HG02678 (cell line): ENCODE measurements around the gene DIO2.

Experiments
- ATAC-seq: cut with Tn5 transposase; IDR thresholded peaks from one replicate; pipeline ENCODE4 v1.9.1; 2021; ENCODE audit warnings: mild to moderate bottlenecking, moderate library complexity; ENCODE audit not compliant: unreplicated experiment

The DIO2 gene

DNA sequence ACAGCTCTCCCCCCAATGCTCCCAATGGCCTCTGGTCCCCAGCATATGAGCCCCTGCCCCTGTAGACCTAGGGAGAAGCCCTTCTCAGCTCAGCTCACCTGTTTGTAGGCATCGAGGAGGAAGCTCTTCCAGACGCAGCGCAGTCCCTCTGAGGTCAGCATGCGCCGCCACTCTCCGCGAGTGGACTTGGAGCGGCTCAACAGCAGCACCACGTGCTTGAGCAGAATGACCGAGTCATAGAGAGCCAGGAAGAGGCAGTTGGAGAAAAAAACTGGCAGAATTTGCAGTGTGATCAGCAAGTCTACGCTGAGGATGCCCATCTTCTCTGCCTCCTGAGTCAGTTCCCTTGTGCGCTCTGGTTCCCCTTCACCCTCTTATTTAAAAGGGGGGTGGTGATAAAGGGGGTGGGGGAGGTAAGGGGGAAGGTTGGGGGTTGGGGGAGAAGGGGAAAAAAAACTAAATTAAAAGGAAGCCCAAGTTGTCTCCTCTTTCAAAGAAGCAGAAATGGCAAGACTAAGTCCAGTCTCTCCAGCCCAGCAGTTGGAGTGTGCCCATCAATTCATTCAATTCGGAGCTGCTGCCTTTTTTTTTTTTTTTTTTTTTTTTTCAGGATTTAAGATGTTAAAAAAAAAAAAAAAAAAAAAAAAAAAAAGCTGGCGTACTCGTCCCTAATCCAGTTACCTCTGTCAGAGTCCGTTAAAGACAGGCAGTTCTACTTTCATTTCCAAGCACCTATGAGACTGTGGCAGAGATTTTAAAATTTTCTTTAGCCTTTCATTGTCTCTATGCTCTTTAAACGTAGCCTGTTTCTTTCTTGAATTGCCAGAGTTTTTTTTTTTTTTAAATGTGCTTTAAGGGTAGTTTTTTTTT, at the start of gene DIO2:
TSS of gene DIO2 (minus strand) at position 352 of the 870 bp plus-strand sequence. CDS start at position 320, 32 bp downstream.
- ATAC-seq, result no peak

- ATAC-seq, result no peak
These were observed 49.3 kb upstream of the DIO2 start for GRCh38 chr14:80260645-80261044.

DNA sequence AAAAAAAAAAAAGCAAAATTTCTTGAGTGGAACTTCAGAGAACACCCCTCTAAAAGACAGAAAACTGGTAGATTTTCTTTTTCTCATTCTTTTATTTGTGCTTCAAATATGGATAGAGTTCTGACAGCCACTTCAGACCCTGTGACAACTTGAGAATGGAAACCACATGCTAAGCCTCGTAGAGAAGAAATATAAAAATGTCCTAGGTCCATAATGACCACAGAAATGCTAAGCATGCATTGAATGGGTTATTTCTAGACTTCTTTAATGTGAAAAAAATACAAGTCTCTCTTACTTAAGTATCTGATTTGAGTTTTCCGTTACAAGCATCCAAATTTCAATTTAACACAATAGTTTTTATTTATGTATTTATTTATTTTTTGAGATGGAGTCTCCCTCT, 28.3 kb upstream of the DIO2 start:
- ATAC-seq, result no peak

- ATAC-seq, result no peak
These were observed 25.8 kb upstream of the DIO2 start for GRCh38 chr14:80237143-80237542.

DNA sequence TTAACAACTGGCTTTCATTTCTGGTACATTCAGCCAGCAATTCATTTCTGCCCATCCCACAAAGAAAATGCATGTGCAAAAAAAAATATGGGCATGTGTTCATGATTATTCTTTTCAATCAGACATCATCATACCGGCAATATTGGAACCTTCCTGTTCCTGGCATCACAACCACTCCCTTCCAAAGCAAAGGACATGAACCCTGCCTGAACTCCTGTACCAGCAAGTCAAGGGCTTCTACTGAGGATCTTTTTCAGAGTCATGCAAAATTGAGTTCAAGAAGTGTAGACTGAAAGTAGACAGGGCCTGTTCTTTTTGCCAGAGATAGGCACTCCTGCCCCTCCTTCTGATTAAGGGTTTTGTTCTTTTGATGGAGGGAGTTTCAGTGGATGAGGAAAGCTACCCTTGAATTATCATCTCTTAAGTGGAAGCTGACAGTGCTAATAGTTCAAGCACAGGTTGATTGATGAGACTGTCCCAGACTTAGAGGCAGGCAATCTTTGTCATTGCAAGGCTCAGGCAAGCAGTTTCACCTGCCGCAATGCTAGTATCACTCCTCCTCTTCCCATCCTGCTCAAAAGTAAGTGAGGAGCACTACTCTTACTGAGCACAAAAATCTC, 22.3 kb upstream of the DIO2 start:
- ATAC-seq, result no peak

- no peak for ATAC-seq
These were observed 20.4 kb upstream of the DIO2 start for GRCh38 chr14:80231702-80232101.

- no peak for ATAC-seq
These were observed 12.6 kb upstream of the DIO2 start for GRCh38 chr14:80223696-80224465.

GRCh38 chr14:80216818-80217217, 5.5 kb upstream of the DIO2 start:
- no peak for ATAC-seq

- ATAC-seq, result no peak
These were observed 4.7 kb upstream of the DIO2 start for GRCh38 chr14:80215756-80216581.

GRCh38 chr14:80215081-80215480, 3.8 kb upstream of the DIO2 start:
- no peak for ATAC-seq

DNA sequence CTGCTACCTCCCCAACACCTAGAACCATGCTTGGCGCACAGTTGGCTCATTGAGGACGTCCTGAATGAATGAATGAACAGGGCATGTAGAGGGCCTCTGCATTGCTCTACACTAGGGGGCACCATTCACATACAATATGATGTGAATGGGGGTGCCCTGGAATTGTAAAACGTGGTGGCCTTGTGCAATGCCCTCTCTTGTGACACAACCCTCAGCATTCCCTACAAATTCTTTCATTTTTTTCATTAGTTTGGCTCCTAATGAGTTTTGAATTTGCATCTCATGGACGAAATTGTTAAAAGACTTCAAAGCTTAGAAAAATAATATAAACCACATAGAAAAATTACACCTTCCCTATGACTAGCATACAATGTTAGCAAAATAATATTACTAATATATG, 2.3 kb upstream of the DIO2 start:
- ATAC-seq, result peak; percentile 68

DNA sequence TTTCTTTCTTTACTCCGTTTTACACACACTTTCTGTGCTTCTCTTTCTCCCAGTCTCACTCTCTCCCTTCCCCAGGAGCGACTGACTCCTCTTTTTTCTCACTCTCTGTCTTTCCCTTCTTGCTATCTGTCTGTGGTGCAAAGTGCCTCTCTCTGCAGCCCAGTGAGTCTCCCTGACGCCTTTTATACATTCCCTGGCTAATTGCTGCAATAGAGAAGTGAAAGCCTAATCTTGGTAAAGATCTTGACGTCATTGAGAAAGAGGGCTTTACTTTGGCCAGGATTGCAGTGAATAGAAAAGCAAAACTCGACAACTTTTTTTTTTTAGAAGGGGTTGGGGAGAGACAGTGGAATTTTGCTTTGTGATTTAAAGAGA, 706 bp upstream of the DIO2 start:
- no peak for ATAC-seq

DNA sequence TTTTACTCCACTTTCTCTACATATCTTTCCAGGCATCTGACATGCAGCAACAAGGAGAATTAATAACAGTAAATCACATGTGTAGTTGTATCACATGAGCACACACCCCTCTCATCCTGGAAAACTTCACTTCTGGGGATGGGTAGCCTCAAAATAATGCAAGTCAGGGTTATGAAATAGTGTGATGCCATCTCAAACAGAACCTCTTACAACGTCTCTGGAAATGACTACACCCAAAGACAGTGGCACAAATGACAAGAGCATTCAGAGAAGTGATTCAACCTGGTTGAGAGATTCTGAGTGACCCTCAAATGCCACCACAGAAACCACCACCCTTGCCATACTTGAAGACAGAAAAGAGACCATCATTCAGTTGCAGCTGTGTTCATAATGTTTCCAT, 2.8 kb downstream of the DIO2 start:
- no peak for ATAC-seq

DNA sequence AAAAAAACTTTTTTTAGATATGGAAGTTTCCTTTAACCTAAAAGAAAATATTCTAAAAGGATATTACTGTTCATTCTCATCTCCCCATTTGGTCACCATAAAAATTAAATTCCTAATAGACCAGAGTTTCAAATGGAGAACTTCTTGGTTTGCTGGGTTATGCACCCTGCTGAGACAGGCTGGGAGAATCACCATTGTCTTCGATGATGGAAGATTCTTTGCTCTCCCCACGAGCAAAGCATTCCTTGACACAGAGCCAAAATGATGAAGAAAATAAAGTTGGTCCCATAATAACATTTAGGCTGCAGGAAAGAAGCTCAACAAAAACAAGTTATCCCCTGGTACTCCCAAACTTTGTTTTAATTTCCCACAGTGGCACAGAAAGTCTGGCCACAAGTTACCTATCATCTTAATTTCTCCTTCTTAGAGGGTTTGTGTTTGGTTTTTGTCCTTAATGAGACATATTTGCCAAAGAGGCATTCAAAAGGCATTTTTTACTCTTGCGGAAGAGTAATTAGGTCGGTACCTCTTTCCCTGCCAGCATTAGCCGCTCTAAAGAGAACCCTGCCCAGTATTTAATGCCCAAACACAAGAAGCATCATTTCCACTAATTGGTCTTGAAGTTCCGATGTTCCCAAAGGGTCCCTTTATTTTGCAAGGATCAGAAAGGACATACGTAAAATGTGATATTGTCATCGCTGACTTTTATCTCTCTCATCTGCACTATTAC, 4.8 kb downstream of the DIO2 start:
- ATAC-seq, result no peak

DNA sequence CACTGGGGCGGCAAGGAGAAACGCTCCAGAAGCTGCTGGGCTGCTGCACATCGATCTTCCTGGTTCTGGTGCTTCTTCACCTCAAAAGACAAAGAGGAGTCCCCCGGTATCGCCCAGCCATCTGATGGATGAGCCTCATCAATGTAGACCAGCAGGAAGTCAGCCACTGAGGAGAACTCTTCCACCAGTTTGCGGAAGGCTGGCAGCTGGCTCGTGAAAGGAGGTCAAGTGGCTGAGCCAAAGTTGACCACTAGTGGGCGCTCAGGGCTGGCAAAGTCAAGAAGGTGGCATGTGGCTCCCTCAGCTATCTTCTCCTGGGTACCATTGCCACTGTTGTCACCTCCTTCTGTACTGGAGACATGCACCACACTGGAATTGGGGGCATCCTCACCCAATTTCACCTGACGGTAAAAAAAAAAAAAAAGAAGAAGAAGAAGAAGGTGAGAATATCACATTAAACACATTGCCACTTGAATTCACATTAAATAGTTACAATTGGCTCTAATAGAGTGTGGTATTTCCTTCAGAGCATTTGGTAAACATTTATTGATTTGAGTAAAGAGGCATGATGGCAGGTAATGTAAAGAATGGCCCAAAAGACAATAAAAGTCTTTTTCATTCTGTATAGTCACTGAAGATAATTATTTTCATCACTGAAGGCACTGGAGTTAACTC, 8.3 kb downstream of the DIO2 start:
- no peak for ATAC-seq

DNA sequence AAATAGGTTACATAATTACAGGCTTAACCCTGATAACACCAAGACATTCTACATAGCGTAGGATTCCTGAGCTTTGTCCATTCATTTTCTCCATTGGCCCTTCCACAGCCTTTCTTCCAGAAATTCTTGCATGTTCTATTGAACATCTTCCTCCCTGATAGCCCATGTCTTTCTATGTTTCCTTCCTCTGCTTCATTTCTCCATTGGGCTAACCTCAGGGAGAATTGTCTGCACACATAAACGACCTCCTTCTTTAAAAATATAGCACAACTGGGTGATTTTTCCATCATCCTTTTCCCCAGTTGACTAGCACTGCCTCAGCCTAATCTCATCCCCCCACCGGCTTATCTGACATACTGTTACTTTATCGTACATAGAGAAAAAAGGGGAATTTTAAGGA, 11.2 kb downstream of the DIO2 start:
- no peak for ATAC-seq

- no peak for ATAC-seq
These were observed 22.7 kb downstream of the DIO2 start for GRCh38 chr14:80188571-80188970.

- no peak for ATAC-seq
These were observed 25.0 kb downstream of the DIO2 start for GRCh38 chr14:80186301-80186800.

DNA sequence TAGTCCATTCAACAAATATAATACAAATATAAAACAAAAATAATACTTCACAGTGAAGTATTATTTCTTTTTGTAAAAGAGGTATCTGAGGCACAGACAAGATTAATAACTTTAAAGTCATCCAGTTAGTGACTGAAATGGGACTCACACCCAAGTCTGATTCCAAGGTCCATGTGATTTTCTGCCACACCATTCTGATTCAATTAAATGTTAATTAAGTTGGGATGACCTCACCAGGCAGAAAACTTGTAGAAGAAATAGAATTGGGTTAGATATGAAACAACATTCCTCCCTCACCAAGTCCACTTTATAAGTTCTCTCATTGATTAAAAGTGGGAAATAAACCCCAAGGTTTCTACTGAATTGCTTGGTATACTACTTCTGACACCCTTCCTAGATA, 34.4 kb downstream of the DIO2 start:
- no peak for ATAC-seq
